ENCODE measurements around the gene VPS8. TPM values are rescaled to one million over a fixed set of nuclear protein-coding genes. Genes with fewer than 3 reads are reported as not detected.
"Not testable (repeated sequence)": the region's sequence is repeated elsewhere in the genome, so short reads cannot be mapped to it uniquely, and the experiment has no call there.

Gene VPS8
- total RNA-seq, 1 donor, result 95.2 TPM

- no peak for TF ChIP-seq CTCF (IDR thresholded peaks at IDR 0.05; ENCODE audit: extremely low read depth, low read depth, low read length)
- H3K27ac ChIP-seq (ENCODE audit: low read depth, low read length), result no peak overlapping the region
- DNase-seq (ENCODE audit: insufficient read length, low spot score, missing footprints), result no peak
- no peaks in the 10 kb centered on the region for H3K4me1 ChIP-seq (ENCODE audit: insufficient read depth, low read length)
- no peak overlapping the region for H2AFZ ChIP-seq (ENCODE audit: low read length)
- no peaks in the 10 kb centered on the region for H3K36me3 ChIP-seq (ENCODE audit: insufficient read depth, low read length)
- no peaks in the 10 kb centered on the region for H3K9me3 ChIP-seq (ENCODE audit: low read depth, low read length)
- no peaks in the 10 kb centered on the region for H3K79me2 ChIP-seq (ENCODE audit: insufficient read depth, low read length)
- no peaks in the 10 kb centered on the region for H4K20me1 ChIP-seq (ENCODE audit: insufficient read depth, low read length)
- H3K4me3 ChIP-seq (ENCODE audit: insufficient read depth, low read length), result no peak overlapping the region
- H3K27me3 ChIP-seq (ENCODE audit: insufficient read depth, low read length), result no peaks in the 10 kb centered on the region
- H3K4me2 ChIP-seq (ENCODE audit: insufficient read depth, low read length), result no peak overlapping the region
Observed at GRCh38 chr3:184894051-184894450, 82.1 kb downstream of the VPS8 start.

GRCh38 chr3:184895350-184895749, 83.4 kb downstream of the VPS8 start:
- H4K20me1 ChIP-seq (ENCODE audit: insufficient read depth, low read length), result no peaks in the 10 kb centered on the region
- DNase-seq (ENCODE audit: insufficient read length, low spot score, missing footprints), result no peak
- H3K4me1 ChIP-seq (ENCODE audit: insufficient read depth, low read length), result no peaks in the 10 kb centered on the region
- H3K27ac ChIP-seq (ENCODE audit: low read depth, low read length), result no peak overlapping the region
- no peaks in the 10 kb centered on the region for H3K36me3 ChIP-seq (ENCODE audit: insufficient read depth, low read length)
- no peak overlapping the region for H3K4me3 ChIP-seq (ENCODE audit: insufficient read depth, low read length)
- no peaks in the 10 kb centered on the region for H3K79me2 ChIP-seq (ENCODE audit: insufficient read depth, low read length)
- no peaks in the 10 kb centered on the region for H3K27me3 ChIP-seq (ENCODE audit: insufficient read depth, low read length)
- no peaks in the 10 kb centered on the region for H3K9me3 ChIP-seq (ENCODE audit: low read depth, low read length)
- no peak overlapping the region for H3K4me2 ChIP-seq (ENCODE audit: insufficient read depth, low read length)
- no peak for TF ChIP-seq CTCF (IDR thresholded peaks at IDR 0.05; ENCODE audit: extremely low read depth, low read depth, low read length)
- no peak overlapping the region for H2AFZ ChIP-seq (ENCODE audit: low read length)

- Histone ChIP-seq H3K27me3 (ENCODE audit: insufficient read depth, low read length) (no peaks in the 10 kb centered on the region), H3K27ac (ENCODE audit: low read depth, low read length) (no peak overlapping the region), H3K4me1 (ENCODE audit: insufficient read depth, low read length) (no peaks in the 10 kb centered on the region), H4K20me1 (ENCODE audit: insufficient read depth, low read length) (no peaks in the 10 kb centered on the region), H3K4me2 (ENCODE audit: insufficient read depth, low read length) (no peak overlapping the region), H2AFZ (ENCODE audit: low read length) (no peak overlapping the region), H3K9me3 (ENCODE audit: low read depth, low read length) (no peaks in the 10 kb centered on the region), H3K79me2 (ENCODE audit: insufficient read depth, low read length) (no peaks in the 10 kb centered on the region), H3K36me3 (ENCODE audit: insufficient read depth, low read length) (no peaks in the 10 kb centered on the region), H3K4me3 (ENCODE audit: insufficient read depth, low read length) (no peak overlapping the region)
- DNase-seq (ENCODE audit: insufficient read length, low spot score, missing footprints), result no peak
- no peak for TF ChIP-seq CTCF (IDR thresholded peaks at IDR 0.05; ENCODE audit: extremely low read depth, low read depth, low read length)
Observed at GRCh38 chr3:184896336-184896735, 84.4 kb downstream of the VPS8 start.

GRCh38 chr3:184899953-184900595, 88.1 kb downstream of the VPS8 start:
- no peak for TF ChIP-seq CTCF (IDR thresholded peaks at IDR 0.05; ENCODE audit: extremely low read depth, low read depth, low read length)
- Histone ChIP-seq H3K27me3 (ENCODE audit: insufficient read depth, low read length) (no peaks in the 10 kb centered on the region), H3K36me3 (ENCODE audit: insufficient read depth, low read length) (no peaks in the 10 kb centered on the region), H3K4me2 (ENCODE audit: insufficient read depth, low read length) (no peak overlapping the region), H4K20me1 (ENCODE audit: insufficient read depth, low read length) (no peaks in the 10 kb centered on the region), H3K27ac (ENCODE audit: low read depth, low read length) (no peak overlapping the region), H3K9me3 (ENCODE audit: low read depth, low read length) (no peaks in the 10 kb centered on the region), H3K4me3 (ENCODE audit: insufficient read depth, low read length) (no peak overlapping the region), H3K4me1 (ENCODE audit: insufficient read depth, low read length) (no peaks in the 10 kb centered on the region), H2AFZ (ENCODE audit: low read length) (no peak overlapping the region), H3K79me2 (ENCODE audit: insufficient read depth, low read length) (no peaks in the 10 kb centered on the region)
- no peak for DNase-seq (ENCODE audit: insufficient read length, low spot score, missing footprints)

DNA sequence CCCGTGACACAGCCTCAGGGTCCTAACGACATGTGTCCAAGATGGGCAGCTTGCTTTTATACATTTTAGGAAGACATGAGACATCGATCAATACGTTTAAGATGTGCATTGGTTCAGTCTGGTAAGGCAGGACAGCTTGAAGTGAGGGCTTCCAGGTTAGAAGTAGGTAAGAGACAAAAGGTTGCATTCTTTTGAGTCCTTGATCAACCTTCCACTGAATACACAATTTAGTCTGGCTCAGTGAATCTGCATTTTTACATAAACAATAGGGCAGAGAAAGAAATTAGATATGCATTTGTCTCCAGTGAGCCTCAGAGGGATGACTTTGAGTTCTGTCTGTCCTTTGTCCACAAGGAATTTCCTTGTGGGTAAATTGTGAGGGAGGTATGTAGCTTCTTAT, 95.1 kb downstream of the VPS8 start:
- not testable (repeated sequence) for H2AFZ ChIP-seq (ENCODE audit: low read length); H3K27me3 ChIP-seq (ENCODE audit: insufficient read depth, low read length); H3K4me2 ChIP-seq (ENCODE audit: insufficient read depth, low read length); DNase-seq (ENCODE audit: insufficient read length, low spot score, missing footprints); H3K79me2 ChIP-seq (ENCODE audit: insufficient read depth, low read length); H3K9me3 ChIP-seq (ENCODE audit: low read depth, low read length); H3K4me3 ChIP-seq (ENCODE audit: insufficient read depth, low read length); H3K27ac ChIP-seq (ENCODE audit: low read depth, low read length); H3K4me1 ChIP-seq (ENCODE audit: insufficient read depth, low read length); H4K20me1 ChIP-seq (ENCODE audit: insufficient read depth, low read length); H3K36me3 ChIP-seq (ENCODE audit: insufficient read depth, low read length)
